GM12872 (cell line): Measurements from ENCODE around the gene GTF2F1.

Experiments used
- TF ChIP-seq, protein P1 (sequence below): IDR thresholded peaks from 3 replicates; pipeline ENCODE4 v1.5.1; 2011; ENCODE audit warnings: low read depth, mild to moderate bottlenecking, low read length, moderate library complexity; ENCODE audit not compliant: insufficient read depth

Gene GTF2F1

DNA sequence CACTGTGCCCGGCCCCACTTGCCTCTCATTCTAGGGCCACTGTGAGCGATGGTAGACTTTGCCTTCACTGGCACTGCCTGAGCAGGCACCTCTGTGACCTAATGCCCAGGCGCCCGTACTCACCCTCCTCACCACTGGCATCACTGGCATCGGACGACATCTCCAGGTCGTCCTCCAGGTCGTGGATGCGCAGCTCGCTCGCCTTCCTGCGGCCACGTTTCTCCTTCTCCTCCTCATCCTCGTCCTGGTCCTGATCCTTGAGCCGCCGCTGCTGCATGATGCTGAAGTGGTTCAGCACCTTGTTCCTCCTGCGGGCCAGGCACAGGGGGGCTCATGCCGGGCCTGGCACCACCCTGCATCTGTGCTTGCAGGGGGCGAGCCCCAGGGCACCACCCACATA, 9.8 kb downstream of the GTF2F1 start:
- TF ChIP-seq, protein P1, sequence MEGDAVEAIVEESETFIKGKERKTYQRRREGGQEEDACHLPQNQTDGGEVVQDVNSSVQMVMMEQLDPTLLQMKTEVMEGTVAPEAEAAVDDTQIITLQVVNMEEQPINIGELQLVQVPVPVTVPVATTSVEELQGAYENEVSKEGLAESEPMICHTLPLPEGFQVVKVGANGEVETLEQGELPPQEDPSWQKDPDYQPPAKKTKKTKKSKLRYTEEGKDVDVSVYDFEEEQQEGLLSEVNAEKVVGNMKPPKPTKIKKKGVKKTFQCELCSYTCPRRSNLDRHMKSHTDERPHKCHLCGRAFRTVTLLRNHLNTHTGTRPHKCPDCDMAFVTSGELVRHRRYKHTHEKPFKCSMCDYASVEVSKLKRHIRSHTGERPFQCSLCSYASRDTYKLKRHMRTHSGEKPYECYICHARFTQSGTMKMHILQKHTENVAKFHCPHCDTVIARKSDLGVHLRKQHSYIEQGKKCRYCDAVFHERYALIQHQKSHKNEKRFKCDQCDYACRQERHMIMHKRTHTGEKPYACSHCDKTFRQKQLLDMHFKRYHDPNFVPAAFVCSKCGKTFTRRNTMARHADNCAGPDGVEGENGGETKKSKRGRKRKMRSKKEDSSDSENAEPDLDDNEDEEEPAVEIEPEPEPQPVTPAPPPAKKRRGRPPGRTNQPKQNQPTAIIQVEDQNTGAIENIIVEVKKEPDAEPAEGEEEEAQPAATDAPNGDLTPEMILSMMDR: no peak

DNA sequence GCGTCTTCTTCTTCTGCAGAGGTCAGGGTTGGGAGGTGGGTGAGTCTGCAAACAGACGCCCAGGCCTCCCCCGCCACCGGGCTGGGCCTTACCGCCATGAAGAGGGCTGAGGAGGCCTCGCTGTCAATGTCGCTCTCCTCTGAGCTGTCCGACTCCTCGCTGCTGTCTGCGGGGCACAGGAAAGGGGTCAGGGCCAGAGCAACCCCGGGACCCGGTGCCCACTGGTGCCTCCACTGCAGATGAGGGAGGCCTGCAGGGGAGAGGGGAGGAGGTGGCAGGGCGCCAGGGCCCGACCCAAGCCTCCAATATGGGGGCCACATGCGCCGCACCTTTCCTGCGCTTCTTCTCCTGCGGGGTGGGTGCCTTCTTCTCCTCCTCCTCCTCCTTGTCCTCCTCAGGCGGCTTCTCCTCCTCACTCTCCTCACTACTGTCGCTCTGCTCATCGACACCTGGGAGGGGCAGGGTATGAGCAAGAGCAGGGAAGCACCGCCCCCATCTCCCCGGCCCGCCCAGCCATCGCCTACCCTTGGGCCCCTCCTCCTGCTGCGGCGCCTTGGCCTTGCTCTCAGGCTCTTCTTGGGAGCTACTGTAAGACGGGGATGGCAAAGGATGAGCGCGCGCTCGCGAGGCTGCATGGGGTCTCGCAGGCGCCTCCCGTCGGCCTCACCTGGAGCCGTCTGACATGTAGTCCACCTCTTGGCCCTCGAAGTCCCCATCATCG, 11.8 kb downstream of the GTF2F1 start:
- TF ChIP-seq, protein P1: no peak

DNA sequence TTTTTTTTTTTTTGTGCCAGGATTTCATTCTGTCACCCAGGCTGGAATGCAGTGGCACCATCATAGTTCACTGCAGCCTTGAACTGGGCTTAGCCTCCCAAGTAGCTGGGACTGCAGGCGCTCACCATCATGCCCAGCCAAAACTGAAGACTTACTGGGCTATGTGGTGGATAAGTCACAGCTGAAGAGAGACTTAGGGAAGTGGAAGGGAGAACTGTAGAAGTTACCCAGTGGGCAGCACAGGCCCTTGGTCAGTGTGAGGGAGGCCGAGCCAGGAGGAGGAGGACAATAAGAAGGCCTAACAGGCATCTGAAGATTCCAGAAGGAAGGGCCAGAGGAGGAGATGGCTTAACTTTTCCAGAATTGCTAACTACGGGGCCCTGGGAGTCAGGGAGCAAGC, 13.2 kb downstream of the GTF2F1 start:
- TF ChIP-seq, protein P1: no peak

DNA sequence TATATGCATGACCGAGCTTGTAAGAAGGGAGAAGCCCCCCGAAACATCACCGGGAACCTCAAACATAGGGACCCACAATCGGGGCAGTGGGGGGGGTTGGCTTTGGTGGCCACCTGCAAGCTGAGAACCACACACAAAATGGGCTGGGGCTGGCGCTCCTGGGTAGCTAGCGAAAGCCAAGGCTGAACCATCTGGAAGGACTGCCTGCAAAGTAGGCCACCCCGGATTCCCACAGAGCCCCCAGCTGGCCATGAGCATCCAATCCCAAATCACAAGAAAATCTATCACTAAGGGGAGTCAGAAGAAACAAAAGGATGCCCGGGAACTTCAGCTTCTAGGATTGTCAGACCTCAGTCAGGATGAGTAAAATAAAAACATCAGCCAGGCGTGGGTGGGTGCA, 14.5 kb downstream of the GTF2F1 start:
- TF ChIP-seq, protein P1: no peak

DNA sequence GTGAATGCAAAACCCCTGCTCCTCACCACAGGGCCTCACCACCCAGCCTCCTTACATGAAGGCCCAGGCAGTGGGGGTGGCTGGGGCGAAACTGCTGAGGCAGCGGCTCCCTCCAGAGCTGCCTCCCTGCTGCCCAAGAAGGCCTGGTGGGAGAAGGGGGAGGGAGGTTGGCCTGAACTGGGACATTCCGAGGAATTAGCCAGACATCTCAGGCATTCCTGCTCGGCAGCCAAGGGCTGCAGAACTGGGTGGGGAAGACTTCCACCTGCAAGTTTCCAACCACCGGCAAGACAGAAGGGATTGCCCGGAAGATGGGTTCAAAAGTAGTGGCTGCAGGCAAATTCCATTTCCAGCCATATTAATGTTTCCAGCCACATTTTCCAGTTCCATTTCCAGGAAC, 14.9 kb downstream of the GTF2F1 start:
- TF ChIP-seq, protein P1: no peak

DNA sequence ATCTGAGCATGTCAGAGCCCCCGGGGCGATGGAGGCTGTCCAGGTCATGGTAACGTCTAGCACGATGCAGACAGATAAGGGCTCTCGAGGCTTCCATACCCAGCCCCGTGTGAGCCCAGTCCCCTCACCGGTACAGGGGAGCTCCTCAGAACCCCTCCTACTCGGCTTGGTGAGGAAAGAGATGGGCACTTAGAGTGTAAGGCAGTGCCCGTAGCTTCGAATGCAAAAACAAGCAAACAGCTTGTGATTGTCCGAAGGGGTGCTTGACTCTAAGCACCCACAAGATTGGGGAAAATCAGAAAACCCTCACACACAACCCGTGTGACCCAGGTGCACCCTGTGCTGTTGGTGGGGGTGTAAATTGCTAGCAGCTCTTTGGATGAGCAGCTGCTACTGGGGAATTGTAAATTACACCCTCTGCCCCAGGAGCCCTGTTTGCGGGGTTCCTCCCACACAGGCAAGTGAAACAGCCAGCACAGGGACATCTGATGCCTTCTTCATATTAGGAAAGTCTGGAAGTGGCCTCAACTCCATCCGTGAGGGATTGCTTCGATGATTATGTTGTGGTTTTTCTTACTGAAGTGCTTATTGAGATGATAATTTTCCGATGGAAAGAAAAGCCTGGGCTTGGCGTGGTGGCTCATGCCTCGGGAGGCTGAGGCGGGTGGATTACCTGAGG, 16.3 kb downstream of the GTF2F1 start:
- TF ChIP-seq, protein P1: no peak

DNA sequence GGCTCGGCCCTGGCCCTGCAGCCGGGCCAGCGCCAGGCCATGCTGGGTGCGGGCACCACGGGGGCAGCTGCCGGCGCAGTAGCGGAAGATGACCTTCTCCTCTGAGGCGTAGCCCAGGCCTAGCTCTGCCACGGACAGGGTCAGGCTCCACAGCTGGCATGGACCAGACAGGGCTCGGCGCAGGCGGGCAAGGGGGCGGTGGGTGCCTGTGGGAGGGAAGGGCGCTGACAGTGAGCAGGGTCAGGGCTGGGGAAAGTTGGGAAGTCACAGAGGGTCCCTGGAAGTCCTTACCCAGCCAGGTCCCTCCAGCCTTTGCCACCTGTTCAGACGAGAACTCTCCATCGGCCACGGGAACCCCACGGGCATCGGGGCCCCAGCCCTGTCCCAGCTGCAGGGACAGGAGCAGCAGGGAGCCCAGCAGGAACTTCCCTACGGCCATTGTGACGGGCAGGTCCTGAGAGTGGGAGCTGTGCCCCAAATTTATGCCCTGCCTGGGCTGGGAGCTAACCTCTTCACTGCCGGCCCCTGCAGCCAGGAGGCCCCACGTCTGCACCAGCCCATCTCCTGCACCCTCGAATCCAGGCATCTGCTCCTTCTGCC, 17.5 kb downstream of the GTF2F1 start, which contains the start of gene PSPN:
Gene PSPN (minus strand): TSS at position 523 of the 600 bp plus-strand sequence. CDS start 84 bp downstream, at position 439.
- TF ChIP-seq, protein P1: no peak
